NCI-H1092 (cell line): ENCODE measurements around the gene SEPTIN2.
"Not testable (repeated sequence)": the region's sequence is repeated elsewhere in the genome, so short reads cannot be mapped to it uniquely, and the experiment has no call there.

Experiments
- DNase-seq: peaks from one replicate; lab custom pipeline; 2025; lab: John Stamatoyannopoulos, UW

Gene SEPTIN2

DNA sequence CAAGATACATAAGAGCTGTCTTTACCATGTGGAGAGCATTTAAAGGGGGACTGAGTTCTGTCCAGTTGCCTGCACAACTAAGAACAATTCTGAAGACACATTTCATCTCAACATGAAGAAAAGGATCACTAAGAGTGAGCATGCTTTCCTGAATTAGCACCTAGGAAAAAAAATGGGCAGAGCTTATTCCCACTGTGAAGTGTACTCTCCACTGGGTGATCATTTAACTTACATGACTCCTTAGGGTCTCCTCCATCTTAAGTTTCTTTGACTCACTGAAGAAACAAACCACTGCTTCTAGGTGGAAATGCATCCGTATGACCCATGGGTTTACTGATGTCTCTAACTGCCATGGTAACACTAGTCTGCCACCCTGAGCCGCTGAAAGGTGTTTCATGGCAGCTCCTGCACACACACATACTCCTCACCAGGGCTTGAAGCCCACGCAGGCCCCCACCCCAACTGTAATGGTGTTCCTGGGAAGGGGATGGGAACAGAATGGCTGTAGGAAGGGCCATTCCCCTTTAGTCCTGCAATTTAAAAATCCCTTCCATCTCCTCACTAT lies 27.3 kb upstream of the SEPTIN2 start:
- no peak for DNase-seq

DNA sequence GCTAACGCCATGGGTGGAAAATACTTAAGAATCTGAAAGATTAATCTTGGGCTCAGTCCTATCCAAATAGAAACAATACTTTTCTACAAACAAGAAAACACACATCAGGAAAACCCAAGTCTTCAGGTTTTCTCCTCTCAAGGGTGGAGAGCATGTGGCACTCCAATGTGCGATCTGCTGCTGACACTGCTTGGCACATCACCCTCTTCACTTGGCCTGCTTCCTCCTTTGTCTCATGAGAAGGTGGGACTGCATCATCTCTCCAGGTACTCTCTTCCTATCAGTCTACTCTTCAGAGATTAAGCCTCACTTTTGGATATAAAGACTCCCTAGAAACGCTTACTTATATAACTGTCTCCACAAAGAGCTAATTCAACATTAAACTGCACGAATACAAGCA lies 26.7 kb upstream of the SEPTIN2 start:
- DNase-seq = no peak

DNA sequence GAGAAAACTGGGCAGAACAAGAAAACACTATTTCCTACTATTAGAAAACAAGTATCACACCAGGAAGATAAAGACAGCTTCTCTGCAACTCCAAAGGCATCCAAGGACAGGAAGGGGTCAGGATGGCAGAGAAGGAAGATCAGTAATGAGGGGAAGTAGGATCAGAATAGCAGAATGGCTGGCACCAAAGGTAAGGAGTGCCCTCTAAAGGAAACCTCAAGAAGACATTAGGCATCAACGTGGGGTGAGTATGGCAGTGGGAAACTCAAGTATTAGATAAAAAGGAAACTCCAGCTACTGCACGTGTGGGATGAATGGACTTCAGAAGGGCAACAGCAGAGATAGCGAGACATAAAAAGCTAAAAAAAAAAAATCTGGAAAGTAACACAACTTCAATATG lies 26.1 kb upstream of the SEPTIN2 start:
- DNase-seq = no peak

DNA sequence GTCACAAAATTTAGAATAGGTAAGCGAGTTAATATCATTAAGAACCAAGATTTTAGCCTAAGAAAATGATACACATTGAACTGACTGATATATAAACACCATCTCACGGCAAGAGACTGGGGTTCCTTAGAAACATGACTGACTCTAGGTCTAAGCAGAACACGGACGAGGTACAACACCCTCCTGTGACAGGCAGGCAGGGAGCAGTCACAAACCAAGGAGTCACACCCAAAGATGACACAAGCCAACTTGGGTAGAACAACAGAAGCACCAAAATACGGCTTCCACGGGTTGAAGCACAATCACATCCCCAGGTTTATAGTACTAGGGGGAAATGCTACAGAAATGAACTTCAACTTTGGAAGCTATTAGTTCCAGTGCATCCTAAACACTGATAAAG lies 24.6 kb upstream of the SEPTIN2 start:
- DNase-seq = no peak

DNA sequence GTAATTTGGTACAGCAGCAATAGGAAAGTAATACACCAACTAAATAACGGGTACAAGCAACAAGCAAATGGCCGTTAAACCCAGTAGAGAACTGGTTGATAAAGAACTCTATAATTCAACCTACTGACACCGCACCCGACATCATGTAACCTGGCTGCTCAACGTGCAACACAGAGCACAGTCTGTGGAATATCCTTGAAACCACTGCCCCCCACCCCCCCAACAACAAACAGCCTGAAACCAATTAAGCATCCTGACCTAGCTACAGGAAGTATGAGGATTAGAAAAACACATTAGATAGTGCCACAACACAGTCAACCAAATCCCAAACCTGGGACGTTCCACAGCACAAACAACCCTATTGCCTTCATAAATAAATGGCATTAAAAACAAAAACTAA lies 23.7 kb upstream of the SEPTIN2 start:
- DNase-seq = no peak

DNA sequence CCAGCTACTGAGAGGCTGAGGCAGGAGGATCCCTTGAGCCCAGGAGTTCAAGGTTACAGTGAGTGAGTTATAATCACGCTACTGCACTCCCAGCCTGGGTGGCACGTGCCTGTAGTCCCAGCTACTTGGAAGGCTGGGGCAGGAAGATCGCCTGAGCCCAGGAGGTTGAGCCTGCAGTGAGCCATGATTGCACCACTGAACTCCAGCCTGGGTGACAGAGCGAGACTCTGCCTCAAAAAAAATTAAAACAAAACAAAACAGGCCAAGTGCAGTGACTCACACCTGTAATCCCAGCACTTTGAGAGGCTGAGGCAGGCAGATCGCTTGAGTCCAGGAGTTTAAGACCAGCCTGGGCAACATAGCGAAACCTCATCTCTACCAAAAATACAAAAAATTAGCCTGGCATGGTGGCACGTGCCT lies 22.3 kb upstream of the SEPTIN2 start:
- not testable (repeated sequence) for DNase-seq

DNA sequence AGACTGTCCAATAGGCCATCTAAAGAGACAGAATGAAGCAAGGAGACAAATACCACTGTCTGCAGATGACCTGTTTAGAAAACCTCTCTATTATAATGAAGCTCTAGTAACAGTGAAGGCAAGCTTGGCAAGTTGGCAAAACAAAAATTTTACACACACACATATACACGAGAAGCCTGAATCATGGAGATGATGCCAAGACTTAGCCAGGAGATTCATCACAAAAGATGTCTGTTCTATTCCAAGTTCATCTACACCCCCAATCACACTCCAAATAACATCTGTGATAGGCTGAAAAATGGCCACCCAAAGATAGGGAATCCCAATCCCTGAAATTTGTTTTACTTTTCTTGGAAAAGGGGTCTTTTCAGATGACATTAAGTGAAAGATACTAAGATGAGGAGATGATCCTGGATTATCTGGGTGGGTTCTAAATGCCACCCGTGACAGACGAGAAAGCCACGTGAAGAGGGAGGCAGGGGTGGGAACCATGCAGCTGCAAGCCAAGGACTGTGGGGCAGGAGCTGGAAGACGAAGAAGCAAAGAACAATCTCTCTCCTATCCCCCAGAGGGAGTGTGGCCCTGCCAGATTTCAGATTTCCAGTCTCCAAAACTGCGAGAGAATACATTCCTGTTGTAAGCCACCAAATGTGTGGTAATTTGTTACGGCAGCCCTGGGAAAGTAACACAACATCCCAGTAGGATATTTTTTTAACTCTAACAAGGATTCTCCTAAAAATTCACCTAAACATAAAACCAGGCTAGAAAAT lies 20.2 kb upstream of the SEPTIN2 start:
- DNase-seq = no peak

DNA sequence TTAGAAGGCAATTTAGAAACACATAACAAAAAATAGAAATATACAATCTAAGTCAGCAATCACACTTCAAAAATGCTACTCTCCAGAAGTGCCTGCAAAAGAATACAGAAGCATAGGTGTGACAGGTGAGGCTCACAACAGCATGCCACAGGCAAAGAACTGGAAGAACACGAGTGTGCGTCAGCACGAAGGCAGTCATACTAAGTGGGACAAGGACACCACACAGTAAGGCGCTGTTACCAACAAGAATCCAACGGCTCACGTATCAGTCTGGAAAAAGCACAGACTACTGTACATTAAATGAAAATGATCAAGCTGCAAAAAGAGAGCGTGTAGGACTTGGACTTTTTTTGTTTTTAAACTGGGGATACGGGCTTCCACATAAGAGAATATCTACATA lies 19.0 kb upstream of the SEPTIN2 start:
- DNase-seq = no peak

DNA sequence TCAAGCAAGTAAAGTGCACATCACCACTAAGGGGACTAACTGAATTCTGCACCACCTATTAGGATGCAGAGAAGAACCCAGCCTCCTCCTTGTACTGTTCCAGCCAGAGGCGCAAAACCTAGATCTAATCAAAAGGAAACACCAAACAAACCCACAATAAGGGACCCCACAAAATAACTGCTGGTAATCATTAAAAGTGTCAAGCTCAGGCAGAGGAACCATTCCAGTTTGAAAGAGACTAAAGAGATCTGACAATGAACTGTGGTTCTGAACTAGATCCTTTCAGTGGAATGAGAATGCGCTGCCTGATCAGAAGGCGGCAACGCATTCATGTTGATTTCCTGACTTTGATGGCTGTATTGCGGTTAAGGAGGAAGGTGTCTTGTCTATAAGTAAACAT lies 17.1 kb upstream of the SEPTIN2 start:
- DNase-seq = no peak

DNA sequence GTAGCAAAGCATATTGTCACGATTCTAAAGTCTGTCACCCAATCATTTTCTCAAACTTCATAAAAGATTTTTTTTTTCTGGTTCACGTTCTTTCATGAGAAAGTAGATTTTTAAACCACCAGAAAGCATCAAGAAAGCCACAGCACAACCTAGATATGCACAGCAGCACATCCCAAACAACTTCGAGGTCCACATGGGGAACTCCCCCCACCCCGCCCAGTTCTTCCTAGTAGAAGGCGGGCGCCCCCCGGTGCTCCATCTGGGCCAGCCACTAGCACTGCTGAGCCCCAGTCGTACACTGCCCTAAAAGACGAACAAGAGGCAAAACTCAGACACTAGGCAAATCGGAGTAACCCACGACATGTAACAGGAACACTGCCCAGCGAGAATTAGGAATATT lies 15.7 kb upstream of the SEPTIN2 start:
- no peak for DNase-seq

DNA sequence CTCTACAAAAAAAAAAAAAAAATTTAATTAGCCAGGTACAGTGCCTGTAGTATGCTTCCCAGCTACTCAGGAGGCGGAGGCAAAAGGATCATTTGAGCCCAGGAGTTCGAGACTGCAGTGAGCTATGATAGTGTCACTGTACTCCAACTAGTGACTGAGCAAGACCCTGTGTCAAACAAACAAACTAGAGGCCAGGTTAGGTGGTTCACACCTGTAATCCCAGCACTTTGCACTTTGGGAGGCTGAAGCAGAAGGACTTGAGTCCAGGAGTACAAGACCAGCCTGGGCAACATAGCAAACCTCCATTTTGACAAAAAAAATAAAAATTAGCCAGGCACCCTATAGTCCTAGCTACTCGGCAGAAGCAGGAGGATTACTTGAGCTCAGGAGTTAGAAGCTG lies 13.6 kb upstream of the SEPTIN2 start:
- DNase-seq = no peak

DNA sequence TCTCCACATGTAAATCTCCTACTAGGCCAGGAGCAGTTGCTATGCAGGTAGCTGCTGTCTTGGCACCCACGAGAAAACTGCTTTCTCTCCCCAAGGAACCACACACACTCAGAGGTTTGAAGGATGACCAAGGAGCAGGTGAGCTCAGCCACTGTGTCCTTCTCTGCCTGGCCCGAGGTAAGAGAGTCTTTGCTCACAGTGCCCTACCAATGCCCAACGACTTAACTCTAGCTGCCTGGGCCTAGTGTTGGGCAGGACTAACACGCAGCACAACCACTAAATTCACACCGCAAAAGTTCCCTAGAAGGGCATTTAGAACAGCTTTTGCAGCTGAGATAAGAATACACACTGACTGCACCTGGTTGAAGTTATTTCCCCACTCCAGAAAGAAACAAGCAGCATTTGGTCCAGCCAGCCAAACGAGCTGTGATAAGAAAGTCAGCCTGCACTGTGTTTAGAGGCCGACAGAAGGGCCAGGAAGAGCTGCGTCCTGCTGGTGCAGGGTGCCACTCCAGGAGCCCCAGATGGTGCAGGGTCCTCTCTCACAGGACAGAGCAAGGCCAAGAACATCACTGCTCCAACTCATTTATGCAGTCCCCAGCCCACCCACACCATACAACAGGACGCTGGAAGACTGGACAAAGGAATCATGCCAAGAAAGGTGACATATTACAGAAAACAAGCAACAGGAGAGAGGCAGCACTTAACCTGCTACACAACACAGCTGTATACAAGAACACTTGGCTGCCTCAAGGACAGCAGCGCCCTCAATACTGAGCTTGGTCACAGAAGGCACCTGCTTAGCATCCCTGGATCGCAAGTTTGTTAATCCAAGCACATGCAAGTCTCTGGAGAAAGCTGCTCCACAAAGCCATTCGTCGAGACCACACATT lies 12.7 kb upstream of the SEPTIN2 start:
- no peak for DNase-seq

DNA sequence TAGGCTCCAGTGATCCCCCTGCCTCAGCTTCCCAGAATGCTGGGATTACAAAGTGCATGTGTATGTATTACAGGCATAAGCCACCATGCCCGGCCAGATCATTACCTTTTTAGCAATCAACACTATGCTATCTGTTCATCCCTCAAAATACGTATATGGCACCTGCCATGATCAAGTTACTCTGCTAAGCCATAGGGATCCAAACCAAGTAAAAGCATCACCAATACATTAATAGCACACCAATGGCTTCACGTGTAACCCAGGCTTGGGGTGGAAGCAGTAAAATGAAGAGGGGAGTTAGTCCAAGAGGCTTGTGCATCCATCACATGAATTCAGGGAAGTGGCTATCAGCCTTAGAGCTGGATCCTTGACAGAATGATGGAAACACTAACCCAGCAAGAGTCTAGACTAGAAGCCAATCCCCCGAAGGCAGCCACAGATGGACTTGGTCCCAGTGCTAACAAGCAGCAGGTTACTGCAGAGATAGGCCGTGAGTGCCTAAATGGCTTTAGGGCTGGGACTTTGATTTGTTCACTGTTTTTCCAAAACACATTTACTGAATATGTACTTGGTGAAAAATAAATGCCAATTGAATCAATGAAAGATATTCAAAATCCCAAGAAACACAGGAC lies 11.6 kb upstream of the SEPTIN2 start:
- no peak for DNase-seq

DNA sequence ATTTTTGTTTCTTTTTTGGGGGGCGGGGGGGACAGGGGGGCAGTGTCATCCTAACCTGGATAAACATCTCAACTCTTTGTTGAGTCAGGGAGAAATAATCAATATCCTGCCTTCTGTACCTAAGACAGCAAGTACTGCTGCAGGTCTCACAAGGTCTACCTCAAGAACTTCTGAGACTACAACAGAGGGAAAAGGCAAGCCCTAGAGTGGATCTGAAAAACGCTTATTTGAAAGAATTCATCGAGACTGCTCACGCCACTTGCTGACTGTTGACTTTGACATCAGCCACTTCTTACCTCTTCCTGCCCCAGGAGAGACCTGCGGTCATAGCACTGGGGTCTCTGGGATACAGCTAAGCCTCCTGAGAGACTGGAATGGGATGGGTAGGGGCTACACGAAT lies 8.7 kb upstream of the SEPTIN2 start:
- DNase-seq = no peak

DNA sequence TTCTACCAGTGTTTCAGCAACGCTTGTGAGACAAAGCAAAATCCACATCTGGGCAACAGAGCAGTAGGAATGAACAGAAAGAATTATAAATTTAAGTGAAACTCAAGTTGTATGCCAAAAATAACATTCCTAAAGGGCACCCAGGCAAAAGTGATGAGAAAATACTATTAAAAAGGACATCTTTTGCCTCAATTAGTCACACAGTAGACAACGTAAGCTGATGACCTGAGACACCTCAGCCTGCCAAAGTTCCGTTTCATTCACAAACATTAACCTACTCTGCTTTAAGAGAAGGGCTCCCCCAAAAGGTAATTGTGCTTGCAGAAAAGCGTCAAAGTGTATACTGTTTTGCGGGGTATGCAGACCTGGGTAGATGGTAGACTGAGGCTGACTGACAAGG lies 7.5 kb upstream of the SEPTIN2 start:
- no peak for DNase-seq

DNA sequence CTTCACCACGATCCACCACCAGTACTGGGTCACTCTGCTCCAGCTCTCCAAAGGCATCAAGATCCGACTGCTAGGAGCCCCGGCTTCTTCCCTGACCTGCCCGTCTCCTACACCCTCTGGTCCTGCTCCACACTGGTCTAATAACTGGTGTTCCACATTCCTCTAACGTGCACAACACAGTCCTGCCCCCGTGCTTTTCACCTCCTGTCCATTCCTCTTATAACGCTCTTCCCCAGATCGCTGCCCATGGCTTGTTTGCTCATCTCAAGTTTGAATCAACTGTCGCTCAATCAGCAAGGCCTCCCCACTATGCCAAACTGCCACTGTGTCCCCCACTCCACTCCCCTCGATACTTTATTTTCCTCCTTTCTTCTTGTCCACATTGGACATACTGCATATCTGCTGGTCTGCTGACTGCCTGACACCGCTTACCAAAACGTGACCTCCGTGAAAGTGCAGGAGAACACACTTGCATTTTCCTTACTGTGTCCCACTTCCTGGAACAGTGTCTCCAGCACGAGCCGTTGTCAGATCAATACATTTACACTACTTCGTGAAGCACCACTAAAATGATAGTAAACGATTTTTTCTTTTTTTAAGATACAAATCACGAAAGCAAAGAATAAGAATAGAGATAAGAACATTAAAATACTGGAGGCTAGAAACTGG lies 6.8 kb upstream of the SEPTIN2 start:
- DNase-seq = no peak

DNA sequence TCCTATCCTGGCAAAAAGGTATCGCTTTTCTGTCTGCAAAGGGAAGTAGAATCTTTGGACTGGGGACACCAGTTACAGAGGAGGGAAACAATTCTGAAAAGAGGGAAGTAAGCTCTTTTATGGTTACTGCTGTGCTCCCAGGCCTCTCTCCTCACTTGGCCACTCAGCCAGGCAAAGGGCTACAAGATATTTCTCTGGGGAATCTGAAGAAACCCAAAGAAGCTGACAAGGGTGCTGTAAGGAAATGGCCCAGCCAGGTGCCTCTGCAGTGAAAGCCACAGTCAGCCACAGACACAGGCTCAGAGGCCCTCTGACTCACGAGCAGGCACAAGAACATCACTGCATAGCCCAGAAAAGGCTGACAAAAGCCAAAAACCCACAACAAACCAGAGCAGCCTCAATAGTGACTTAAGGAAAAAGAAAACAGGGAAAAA lies 6.0 kb upstream of the SEPTIN2 start:
- DNase-seq = no peak

DNA sequence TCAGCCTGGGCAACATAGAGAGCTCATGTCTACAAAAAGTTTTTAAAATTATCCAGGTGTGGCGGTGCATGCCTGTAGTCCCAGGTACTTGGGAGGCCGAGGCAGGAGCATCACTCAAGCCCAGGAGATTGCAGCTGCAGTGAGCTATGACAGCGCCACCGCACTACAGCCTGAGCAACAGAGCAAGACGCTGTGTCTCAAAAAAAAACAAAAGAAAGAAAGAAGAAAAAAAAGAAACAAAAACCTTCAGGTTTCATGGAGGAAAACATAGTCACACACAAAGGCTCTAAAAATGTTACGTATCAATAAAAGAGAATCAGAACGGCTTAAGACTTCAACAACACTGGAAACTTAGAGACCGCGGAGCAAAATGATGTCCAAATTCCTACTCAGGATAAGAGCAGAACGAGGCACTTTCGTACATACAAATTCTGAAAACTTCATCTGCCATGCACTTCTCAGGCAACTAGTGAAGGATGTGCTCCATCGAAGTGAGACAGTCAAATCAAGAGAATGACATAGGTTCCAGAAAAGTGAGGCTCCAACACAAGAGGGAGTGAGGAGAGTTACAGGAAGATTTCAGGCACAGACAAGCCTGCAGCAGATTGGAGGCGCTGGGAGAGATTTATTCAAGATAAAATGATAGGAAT lies 4.7 kb upstream of the SEPTIN2 start:
- DNase-seq = no peak

DNA sequence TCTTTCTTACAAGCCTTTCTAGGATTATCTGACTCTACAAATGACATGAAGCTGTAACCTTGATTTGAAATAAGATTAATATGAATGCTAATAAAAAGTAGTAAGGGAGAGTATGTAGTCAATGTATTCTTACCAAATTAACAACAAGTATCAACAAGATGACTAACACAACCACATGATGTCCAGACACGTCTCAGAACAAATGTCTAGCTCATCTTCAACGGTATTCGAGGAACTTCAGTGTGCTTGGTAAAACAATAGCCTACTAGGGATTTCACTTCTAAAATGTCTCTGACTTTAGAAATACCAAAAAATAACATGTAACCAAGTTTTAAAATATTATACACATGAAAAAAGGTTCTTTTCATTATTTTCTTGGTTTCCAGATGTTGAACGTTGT lies 3.6 kb upstream of the SEPTIN2 start:
- no peak for DNase-seq

DNA sequence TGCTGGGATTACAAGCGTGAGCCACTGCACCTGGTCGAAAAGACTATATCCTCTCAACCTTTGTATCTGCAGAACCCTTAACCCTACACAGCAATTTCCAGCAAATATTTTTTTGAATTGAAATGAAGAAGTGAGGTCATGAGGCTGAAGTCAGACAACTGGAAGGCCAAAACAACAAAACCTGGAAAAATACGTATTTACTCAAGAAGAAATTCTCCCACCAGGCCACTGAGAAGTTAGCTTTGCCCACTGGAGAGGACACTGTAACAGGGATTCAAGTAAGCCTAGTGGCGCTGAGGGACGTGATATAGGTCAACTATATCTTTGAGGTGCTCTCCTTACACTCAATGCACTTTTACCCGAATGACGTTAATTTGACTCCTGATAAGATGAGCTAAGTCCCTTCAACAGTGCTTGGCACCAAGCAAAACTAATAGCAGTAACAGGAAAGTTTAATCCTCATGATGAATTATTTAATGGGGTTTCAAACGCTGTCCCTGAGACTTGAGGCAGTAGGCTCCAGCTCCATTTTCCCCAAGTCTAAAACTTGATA lies 2.1 kb upstream of the SEPTIN2 start:
- no peak for DNase-seq
